Neural progenitor cell (in vitro differentiated cells): Measurements from ENCODE around the gene MVB12B. TPM values are rescaled to one million over a fixed set of nuclear protein-coding genes. Genes with fewer than 3 reads are reported as not detected.

Source experiments
- DNase-seq: peaks from one replicate; pipeline ENCODE4 v3.0.0-alpha.2; 2016; ENCODE audit warnings: low spot score
- H2AFZ ChIP-seq: fragments of 200-600 bp; sonication (generic); replicated peaks from 2 replicates; pipeline ENCODE4 v1.6.1; 2016; ENCODE audit warnings: antibody characterized with exemption
- H3F3A ChIP-seq: fragments of 200-600 bp; sonication (generic); 2 replicates; pipeline ENCODE4 v1.6.1; 2016; ENCODE audit warnings: antibody characterized with exemption, low read depth
- H3K27ac ChIP-seq: fragments of 200-600 bp; sonication (generic); 2 replicates; pipeline ENCODE4 v1.5.1; 2016; ENCODE audit warnings: mild to moderate bottlenecking
- H3K27me3 ChIP-seq: fragments of 200-600 bp; sonication (generic); 2 replicates; pipeline ENCODE4 v1.6.1; 2016; ENCODE audit warnings: mild to moderate bottlenecking, moderate library complexity
- H3K36me3 ChIP-seq: fragments of 200-600 bp; sonication (generic); 2 replicates; pipeline ENCODE4 v1.5.1; 2016
- H3K4me1 ChIP-seq: fragments of 200-600 bp; sonication (generic); 2 replicates; pipeline ENCODE4 v1.6.1; 2016; ENCODE audit warnings: mixed run types
- H3K4me2 ChIP-seq: fragments of 200-600 bp; sonication (generic); 2 replicates; pipeline ENCODE4 v1.6.1; 2016
- H3K4me3 ChIP-seq: fragments of 200-600 bp; sonication (generic); 2 replicates; pipeline ENCODE4 v1.5.1; 2016
- H3K79me2 ChIP-seq: fragments of 200-600 bp; sonication (generic); 2 replicates; pipeline ENCODE4 v1.6.1; 2016; ENCODE audit warnings: low read depth
- H3K9ac ChIP-seq: fragments of 200-600 bp; sonication (generic); 2 replicates; pipeline ENCODE4 v1.6.1; 2016
- H3K9me3 ChIP-seq: fragments of 200-600 bp; sonication (generic); 2 replicates; pipeline ENCODE4 v1.5.1; 2016; ENCODE audit warnings: low read depth
- H4K20me1 ChIP-seq: fragments of 200-600 bp; sonication (generic); 2 replicates; pipeline ENCODE4 v1.6.1; 2016; ENCODE audit warnings: low read depth
- H3K27ac Mint-ChIP-seq: 3 replicates; pipeline ENCODE4 v1.8.0; 2021; ENCODE audit warnings: mixed read lengths
- H3K27me3 Mint-ChIP-seq: 2 replicates; pipeline ENCODE4 v1.8.0; 2022; ENCODE audit warnings: low read depth, mild to moderate bottlenecking, inconsistent platforms, moderate library complexity, mixed read lengths; ENCODE audit not compliant: insufficient read depth
- H3K36me3 Mint-ChIP-seq: 3 replicates; pipeline ENCODE4 v1.8.0; 2021; ENCODE audit warnings: mixed read lengths
- H3K4me1 Mint-ChIP-seq: 3 replicates; pipeline ENCODE4 v1.8.0; 2021; ENCODE audit warnings: mixed read lengths
- H3K4me3 Mint-ChIP-seq: 3 replicates; pipeline ENCODE4 v1.8.0; 2021; ENCODE audit warnings: mild to moderate bottlenecking, moderate library complexity, mixed read lengths
- H3K9me3 Mint-ChIP-seq: 3 replicates; pipeline ENCODE4 v1.8.0; 2020; ENCODE audit warnings: mixed read lengths
- EZH2 ChIP-seq: fragments of 200-600 bp; sonication (generic); IDR thresholded peaks from 2 replicates; pipeline ENCODE4 v1.6.1; 2017; ENCODE audit warnings: antibody characterized with exemption, mild to moderate bottlenecking, moderate library complexity
- EZH2phosphoT487 ChIP-seq: fragments of 200-600 bp; sonication (generic); IDR thresholded peaks from 2 replicates; pipeline ENCODE4 v1.6.1; 2017; ENCODE audit warnings: antibody characterized with exemption
- total RNA-seq: library from RNA; depleted of rRNA; stranded (reverse); fragments of >200 nt; gene quantifications from 2 replicates; pipeline ENCODE4 v1.2.3, GENCODE V29; 2015; ENCODE audit warnings: low replicate concordance
- TF ChIP-seq, protein P1 (sequence below): fragments of 200-600 bp; sonication (generic); IDR thresholded peaks from 2 replicates; pipeline ENCODE4 v1.5.1; 2017; ENCODE audit warnings: antibody characterized with exemption, mild to moderate bottlenecking

MVB12B gene
- total RNA-seq, 1 donor from 2014 or later, result 16.1 TPM

DNA sequence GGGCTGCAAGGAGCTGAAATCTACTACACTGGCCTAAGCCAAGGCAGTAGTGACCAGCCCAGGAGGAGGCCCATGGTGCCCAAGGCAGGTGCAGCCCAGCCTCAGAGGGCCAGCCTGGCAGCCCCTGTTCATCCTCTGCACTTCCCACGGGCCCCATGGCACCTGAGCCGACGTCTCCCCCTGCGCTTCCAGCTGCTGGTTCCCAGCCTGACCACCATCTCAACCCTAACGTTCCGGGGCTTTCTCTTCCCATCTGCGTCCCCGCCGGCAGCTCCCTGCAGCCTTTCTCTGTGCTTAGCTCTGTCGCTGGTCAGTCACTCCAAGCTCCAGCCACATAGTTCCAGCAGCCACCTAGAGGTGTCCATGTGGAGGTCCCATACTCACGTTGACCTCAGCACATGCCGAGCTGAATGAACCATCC lies 181.6 kb downstream of the MVB12B start:
- Mint-ChIP-seq H3K4me1 (peaks cover 2% of the 10 kb centered on the region), H3K9me3 (no peaks in the 10 kb centered on the region)
- no peak for DNase-seq

DNA sequence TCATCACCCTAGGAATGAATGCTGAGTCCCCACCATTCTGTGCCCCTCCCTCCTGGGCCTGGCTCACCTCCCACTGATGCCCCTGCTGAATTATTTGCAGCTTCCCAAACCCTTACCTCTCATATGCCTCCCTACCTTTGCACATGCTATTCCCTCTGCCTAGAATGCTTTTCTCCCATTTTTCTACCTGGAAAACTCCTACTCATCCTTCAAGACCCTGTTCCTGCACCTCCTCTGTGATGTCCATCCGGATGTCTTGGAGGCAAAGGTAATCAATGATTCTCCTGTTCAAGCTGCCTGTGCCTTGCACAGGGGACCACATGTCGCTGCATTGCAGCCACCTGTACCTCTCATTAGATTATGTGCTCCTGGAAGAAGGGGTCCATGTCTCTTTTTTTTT lies 182.3 kb downstream of the MVB12B start:
- no peaks in the 10 kb centered on the region for H3F3A ChIP-seq
- H4K20me1 ChIP-seq, result no peaks in the 10 kb centered on the region
- no peaks in the 10 kb centered on the region for H3K9me3 ChIP-seq
- H3K79me2 ChIP-seq, result no peaks in the 10 kb centered on the region
- Mint-ChIP-seq H3K4me3 (no peak overlapping the region), H3K36me3 (no peaks in the 10 kb centered on the region), H3K4me1 (peaks cover 3% of the 10 kb centered on the region), H3K9me3 (no peaks in the 10 kb centered on the region), H3K27me3 (peaks cover 2% of the 10 kb centered on the region), H3K27ac (no peak overlapping the region)
- no peak overlapping the region for H3K4me2 ChIP-seq
- H2AFZ ChIP-seq, result no peak overlapping the region
- TF ChIP-seq, protein P1, sequence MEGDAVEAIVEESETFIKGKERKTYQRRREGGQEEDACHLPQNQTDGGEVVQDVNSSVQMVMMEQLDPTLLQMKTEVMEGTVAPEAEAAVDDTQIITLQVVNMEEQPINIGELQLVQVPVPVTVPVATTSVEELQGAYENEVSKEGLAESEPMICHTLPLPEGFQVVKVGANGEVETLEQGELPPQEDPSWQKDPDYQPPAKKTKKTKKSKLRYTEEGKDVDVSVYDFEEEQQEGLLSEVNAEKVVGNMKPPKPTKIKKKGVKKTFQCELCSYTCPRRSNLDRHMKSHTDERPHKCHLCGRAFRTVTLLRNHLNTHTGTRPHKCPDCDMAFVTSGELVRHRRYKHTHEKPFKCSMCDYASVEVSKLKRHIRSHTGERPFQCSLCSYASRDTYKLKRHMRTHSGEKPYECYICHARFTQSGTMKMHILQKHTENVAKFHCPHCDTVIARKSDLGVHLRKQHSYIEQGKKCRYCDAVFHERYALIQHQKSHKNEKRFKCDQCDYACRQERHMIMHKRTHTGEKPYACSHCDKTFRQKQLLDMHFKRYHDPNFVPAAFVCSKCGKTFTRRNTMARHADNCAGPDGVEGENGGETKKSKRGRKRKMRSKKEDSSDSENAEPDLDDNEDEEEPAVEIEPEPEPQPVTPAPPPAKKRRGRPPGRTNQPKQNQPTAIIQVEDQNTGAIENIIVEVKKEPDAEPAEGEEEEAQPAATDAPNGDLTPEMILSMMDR, result no peak
- TF ChIP-seq EZH2, result no peak
- no peak for TF ChIP-seq EZH2phosphoT487
- no peak for DNase-seq
- H3K4me3 ChIP-seq, result no peak overlapping the region
- no peak overlapping the region for H3K9ac ChIP-seq
- no peak overlapping the region for H3K27ac ChIP-seq
- H3K27me3 ChIP-seq, result no peaks in the 10 kb centered on the region
- H3K36me3 ChIP-seq, result no peaks in the 10 kb centered on the region
- peaks cover 4% of the 10 kb centered on the region for H3K4me1 ChIP-seq

More for the DNA sequence above, 181.6 kb downstream of the MVB12B start:
- no peak overlapping the region for H3K27ac ChIP-seq
- no peaks in the 10 kb centered on the region for H3K36me3 Mint-ChIP-seq
- no peaks in the 10 kb centered on the region for H3K4me1 ChIP-seq
- no peak overlapping the region for H3K9ac ChIP-seq
- H3K36me3 ChIP-seq, result no peaks in the 10 kb centered on the region
- no peaks in the 10 kb centered on the region for H3K27me3 ChIP-seq
- H3K9me3 ChIP-seq, result no peaks in the 10 kb centered on the region
- H3K27ac Mint-ChIP-seq, result peak overlapping the region; percentile 4
- no peaks in the 10 kb centered on the region for H3K79me2 ChIP-seq
- no peak overlapping the region for H3K4me3 ChIP-seq
- peaks cover 6% of the 10 kb centered on the region for H3K27me3 Mint-ChIP-seq
- no peaks in the 10 kb centered on the region for H3F3A ChIP-seq
- H4K20me1 ChIP-seq, result no peaks in the 10 kb centered on the region
- TF ChIP-seq, protein P1, result no peak
- TF ChIP-seq EZH2phosphoT487 (no peak), EZH2 (no peak)
- H3K4me2 ChIP-seq, result no peak overlapping the region
- H3K4me3 Mint-ChIP-seq, result no peak overlapping the region
- H2AFZ ChIP-seq, result no peak overlapping the region

DNA sequence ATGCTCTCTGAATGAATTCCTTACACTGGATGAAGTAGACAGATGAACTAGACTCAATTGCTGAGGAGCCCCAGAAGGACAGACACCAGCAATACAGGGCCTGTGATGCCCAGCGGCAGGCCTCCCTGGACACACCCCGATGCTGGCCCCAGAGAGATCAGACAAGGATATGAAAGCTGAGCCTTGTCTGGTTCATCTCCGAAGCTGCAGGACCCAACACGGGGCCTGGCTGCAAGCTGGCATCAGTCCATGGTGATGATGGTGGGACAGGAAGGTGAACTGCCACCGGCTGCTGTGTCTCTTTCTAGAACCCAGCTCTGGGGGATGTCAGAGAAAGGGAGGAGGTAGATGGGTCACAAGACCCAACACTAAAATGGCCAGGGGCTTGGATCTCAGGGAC lies 183.1 kb downstream of the MVB12B start:
- Histone ChIP-seq H2AFZ (no peak overlapping the region), H3K27ac (no peak overlapping the region), H3K79me2 (no peaks in the 10 kb centered on the region), H3F3A (peaks cover 3% of the 10 kb centered on the region), H3K36me3 (no peaks in the 10 kb centered on the region), H3K27me3 (peaks cover 4% of the 10 kb centered on the region), H3K9ac (no peak overlapping the region), H3K9me3 (no peaks in the 10 kb centered on the region), H3K4me1 (peaks cover 5% of the 10 kb centered on the region), H4K20me1 (no peaks in the 10 kb centered on the region), H3K4me3 (no peak overlapping the region), H3K4me2 (no peak overlapping the region)
- Mint-ChIP-seq H3K9me3 (no peaks in the 10 kb centered on the region), H3K4me3 (no peak overlapping the region), H3K27ac (no peak overlapping the region), H3K36me3 (no peaks in the 10 kb centered on the region), H3K4me1 (peaks cover 3% of the 10 kb centered on the region), H3K27me3 (peaks cover 2% of the 10 kb centered on the region)
- TF ChIP-seq, protein P1, result no peak
- TF ChIP-seq EZH2phosphoT487 (no peak), EZH2 (no peak)
- no peak for DNase-seq

GRCh38 chr9:126510564-126510963 lies 183.9 kb downstream of the MVB12B start:
- Mint-ChIP-seq H3K27ac (no peak overlapping the region), H3K27me3 (peaks cover 7% of the 10 kb centered on the region), H3K4me1 (peaks cover 10% of the 10 kb centered on the region), H3K36me3 (no peaks in the 10 kb centered on the region), H3K4me3 (no peak overlapping the region), H3K9me3 (no peaks in the 10 kb centered on the region)
- Histone ChIP-seq H3K9ac (no peak overlapping the region), H3F3A (peaks cover 11% of the 10 kb centered on the region), H3K27me3 (peaks cover 13% of the 10 kb centered on the region), H2AFZ (no peak overlapping the region), H3K4me1 (peaks cover 5% of the 10 kb centered on the region), H3K27ac (no peak overlapping the region), H3K4me3 (no peak overlapping the region), H4K20me1 (peaks cover 2% of the 10 kb centered on the region), H3K36me3 (no peaks in the 10 kb centered on the region), H3K79me2 (no peaks in the 10 kb centered on the region), H3K4me2 (no peak overlapping the region), H3K9me3 (no peaks in the 10 kb centered on the region)
- DNase-seq, result no peak
- TF ChIP-seq, protein P1, result peak; percentile 13
- TF ChIP-seq EZH2phosphoT487, result no peak
